NCI-H1694 (cell line): ENCODE measurements around the gene DSCAML1.

Source experiments
- DNase-seq: peaks from one replicate; lab custom pipeline; 2025; lab: John Stamatoyannopoulos, UW

Gene DSCAML1

DNA sequence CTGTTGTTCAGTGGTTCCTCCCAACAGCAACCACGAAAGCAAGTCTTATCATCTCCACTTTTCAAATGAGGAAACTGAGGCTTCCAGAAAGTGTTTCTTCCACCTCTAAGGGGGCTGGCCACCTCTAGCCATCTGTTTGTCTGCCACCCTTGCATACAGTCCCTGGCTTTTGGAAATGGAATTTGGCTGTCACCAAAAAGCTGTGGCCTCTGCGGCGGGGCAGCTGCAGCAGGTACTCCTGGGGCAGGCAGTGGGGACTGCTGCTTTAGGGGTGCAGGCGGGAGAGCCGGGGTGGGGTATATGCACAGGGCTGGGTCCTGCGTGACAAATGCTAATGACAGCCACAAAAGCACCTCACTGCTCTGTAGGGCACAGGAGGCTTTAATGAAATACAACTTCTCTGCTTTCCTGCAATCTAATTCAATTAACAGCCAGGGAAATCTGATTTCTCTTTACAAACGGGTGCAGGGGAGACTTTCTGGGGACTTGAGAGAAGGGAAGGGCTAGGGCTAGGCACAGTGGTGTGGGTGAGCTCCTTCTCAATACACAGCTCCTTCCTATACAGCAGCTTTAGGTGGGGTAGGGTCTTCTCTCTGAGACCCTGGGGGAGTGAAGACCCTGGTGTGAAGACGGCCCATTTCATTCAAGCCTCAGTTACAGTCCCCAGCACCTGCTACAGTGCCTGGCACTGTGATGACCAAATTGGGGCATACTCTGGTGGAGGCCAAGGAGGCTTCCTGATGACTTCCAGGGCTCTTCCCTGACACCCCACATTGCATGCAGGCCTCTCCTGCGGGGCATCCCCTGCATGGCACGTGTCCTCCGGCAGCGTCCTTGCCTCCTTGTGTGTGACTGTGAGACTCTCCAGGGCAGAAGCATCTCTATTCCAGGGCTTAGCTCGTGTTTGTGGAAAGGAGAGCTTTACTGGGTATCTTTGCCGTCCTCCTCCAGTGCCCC lies 307.7 kb downstream of the DSCAML1 start:
- no peak for DNase-seq

DNA sequence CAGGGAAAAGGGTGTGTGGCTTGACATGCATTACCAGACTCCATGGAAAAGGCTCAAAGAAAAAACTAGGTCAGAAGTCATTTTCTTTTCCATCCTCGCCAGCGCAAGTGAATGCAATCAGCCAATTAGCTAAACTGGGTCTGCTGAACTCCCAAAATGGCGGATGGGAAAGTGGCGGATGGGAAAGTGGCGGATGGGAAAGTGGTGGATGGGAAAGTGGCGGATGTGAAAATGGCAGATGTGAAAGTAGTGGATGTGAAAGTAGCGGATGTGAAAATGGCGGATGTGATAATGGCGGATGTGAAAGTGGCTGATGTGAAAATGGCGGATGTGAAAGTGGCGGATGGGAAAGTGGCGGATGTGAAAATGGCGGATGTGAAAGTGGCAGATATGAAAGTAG lies 311.0 kb downstream of the DSCAML1 start:
- DNase-seq: no peak

DNA sequence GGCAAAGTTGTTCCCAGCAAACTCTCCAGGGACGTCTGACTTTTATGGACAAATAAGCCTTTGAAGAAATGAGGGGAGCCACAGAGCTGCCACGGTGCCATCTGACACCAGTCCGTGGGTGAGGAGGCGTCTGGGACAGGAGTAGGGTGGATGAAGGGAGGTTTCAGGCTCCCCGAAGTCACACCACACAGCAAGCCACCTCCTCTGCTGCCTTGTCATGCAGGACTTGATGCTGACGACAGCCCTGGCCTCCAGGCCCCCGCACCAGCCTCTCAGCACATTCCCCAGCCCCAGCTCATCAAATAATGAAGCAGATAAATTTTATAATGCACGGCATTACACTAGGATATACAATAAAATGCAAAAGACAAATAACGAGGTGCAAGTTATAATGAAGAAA lies 312.9 kb downstream of the DSCAML1 start:
- no peak for DNase-seq

DNA sequence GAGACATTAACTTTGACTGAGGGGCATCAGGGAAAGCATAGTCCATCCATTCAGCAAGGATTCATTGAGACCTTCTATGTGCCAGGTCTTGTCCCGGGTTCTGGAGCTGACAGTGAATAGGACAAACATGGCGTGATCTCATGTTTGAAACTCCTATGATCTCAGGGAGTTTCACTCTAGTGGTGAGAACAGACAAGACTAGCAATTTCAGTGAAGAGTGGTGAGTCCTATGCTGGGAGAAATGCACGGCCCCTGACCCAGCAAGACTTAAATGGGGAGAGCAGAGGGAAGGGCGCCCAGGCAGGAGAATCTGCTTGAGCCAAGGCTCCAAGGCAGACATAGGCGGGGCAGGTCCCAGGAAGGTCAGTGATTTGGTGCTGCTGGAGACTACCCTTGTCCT lies 313.6 kb downstream of the DSCAML1 start:
- no peak for DNase-seq

DNA sequence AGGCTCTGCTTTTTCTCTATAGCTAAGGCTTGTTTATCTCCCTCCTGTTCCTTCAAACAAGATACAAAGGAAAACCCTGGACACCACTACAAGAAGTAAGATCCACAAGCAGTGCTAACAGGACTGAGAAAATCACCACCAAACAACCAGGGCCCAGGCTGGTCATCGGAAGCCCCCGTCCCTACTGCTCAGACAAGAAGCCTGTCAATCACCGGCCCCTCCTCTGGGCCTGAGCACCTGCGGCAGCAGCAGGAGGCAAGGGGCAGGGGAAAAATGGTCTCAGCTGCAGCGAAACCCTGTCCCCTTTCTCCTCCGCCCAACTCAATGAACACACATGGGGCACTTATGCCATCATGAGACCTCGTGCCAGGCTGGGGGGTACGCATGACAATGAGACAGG lies 314.1 kb downstream of the DSCAML1 start:
- no peak for DNase-seq

DNA sequence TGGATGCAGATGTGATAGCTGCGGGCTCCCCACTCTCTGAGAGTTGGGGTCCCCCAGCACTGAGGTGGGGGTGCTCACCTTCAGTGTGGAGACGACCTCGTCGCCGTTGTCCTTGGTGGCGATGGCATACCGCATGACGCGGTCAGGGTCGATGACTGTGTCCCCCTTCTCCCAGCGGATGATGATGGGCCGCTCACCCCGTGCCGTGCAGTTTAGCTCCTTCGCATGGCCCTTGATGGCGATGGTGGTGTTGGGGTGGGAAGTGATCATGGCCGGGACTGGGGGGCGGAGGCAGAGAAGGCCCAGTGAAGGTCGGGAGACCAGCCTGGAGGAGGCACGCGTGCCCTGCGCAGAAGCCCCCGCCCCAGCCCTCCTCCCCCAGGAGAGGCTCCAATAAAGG lies 315.1 kb downstream of the DSCAML1 start:
- DNase-seq: no peak

DNA sequence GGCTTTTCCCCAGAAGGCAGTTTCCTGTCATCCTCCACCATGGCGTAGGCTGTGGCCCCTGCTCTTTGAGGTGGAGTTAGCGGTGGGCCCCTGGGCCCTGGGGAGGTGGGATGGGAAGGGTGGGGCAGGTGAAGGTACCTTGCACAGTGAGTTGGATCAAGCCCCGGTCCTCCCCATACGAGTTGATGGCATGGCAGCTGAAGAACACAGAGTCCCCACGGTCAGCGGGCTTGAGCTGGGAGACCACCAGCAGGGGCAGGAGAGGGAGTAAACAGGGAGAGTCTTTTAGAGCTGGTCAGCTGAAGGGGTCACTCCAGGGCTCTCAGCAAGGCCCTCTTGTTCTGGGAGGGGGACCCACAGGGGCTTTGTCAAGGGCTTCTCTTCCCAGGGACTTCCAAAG lies 316.0 kb downstream of the DSCAML1 start:
- no peak for DNase-seq

DNA sequence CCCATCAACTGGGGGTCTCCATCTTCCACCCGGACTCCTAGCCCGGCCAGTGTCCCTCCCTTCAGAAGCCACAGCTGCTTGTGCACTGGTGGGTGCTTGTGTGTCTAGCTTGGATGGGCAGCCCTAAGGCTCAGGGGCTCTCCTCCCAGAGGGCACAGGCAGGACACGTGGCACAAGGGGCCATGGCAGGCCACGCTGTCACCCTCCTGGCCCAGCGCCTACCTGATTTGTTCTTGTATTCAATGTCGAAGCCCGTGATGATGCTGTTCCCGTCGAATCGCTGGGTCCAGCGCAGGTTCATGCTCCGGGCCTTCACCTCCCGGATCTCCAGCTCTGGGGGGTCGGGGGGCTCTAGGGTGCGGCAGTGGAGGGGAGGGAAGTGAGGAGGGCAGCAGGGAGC lies 316.8 kb downstream of the DSCAML1 start:
- DNase-seq: no peak

DNA sequence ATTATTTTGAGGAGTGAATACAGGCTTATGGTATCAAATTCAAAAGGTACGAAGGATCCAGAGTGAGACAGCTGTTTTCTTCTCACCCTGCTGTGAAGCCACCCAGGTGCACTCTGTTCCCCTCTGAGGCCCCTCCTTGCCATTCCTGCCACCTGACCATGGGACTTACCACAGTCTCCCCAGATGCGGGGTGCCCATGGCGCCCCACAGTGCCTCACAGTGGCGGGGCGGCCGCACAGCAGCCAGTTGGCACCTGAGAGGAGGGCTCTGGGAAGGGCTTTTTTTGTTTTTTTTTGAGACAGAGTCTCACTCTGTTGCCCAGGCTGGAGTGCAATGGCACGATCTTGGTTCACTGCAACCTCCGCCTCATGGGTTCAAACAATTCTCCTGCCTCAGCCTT lies 317.6 kb downstream of the DSCAML1 start:
- DNase-seq: no peak

DNA sequence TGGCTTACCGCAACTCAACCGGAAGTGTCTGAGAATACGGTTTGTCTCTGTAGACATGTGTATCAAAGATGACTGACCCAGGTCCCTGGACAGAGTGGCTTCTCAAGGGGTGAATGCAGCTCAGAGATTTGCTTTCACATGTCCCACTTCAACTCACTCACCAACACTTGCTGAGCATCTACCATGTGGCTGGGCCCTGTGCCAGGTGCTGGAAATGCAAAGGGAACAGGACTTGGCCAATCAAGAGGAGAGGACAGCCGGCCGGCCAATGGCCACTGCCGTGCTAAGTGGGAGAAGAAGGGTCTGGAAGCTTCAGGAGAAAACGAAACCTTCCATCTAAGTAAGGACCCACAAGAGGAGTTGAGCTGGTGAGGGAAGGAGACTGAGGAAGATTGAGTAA lies 318.1 kb downstream of the DSCAML1 start:
- no peak for DNase-seq

DNA sequence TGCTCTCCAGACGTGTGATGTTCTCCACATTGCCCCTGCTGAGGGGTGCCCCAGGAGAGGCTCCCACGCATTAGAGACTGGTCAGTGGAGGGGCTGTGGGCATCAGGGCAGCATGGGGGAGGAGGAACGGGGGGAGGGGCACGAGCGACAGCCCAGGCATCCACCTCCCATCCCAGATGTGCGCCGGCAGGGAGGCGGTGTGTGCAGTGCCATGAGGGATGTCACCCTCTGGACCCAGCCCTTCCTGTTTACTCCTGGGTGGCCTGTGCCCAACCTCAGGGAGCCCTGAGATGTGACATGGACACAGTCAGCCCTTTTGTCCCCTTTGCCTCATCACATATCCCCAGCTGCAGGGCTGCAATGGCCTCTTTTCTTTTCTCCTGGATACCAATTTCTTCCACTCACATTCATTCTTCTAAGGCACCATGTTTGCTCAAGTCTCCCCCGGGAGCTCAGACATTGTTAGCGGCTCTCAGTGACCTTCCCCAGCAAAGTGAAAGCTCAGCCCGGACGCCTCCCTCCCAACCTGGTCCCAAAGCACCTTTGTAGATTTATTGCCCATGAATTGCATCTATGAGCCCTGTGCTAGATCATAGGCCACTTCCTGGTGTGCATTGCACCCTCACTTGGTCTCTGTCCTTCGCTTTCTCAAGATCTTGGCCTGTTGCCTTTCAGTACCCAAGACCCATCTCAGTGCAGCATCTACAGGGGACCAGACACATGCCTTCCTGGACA lies 318.7 kb downstream of the DSCAML1 start:
- DNase-seq: no peak

DNA sequence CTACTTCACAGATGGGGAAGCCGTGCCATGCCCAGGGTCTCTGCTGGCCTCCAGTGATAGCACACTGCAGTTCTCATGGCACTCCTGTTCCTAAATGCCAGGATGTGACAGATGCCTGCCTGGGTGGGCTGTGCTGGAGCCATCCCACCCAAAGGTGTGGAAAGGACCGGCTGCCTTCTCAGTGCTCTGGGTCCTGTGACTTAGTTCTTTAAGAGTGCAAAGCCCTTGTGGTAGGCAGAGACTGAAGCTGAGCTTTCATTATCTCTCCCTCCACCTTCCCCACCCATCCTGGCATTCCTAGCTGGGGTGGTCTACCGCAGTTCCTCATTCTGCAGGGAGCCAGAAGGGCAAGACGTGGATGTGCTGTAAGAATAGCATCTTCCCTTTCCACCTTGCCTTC lies 319.3 kb downstream of the DSCAML1 start:
- DNase-seq: no peak

DNA sequence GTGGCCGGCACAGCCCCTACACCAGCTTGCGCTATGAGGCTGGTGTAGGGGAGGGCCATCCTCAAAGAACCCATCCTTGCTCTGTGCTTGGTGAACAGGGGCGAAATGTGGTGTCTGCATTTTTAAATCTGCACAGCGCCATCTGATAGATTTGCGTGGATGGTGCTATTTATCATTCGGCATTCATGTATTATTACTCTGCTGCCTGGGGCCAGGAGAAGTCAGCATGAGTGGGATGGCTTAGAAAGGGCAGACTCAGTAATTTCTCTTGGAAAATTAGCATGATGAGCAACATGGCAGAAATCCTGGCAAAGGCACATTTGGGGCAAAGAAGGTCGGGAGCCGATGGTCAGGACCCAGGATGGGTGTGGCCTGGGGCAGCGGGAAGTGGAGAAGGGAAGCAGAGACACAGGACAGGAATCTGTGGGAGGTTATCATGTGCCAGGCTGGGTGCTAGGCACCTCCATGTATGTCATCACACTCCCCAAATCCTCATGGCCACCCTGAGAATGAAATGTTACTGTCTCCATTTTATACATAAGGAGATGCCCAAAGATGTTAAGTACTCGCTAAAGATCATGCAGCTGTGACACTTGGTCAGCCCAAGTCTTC lies 320.4 kb downstream of the DSCAML1 start:
- no peak for DNase-seq

DNA sequence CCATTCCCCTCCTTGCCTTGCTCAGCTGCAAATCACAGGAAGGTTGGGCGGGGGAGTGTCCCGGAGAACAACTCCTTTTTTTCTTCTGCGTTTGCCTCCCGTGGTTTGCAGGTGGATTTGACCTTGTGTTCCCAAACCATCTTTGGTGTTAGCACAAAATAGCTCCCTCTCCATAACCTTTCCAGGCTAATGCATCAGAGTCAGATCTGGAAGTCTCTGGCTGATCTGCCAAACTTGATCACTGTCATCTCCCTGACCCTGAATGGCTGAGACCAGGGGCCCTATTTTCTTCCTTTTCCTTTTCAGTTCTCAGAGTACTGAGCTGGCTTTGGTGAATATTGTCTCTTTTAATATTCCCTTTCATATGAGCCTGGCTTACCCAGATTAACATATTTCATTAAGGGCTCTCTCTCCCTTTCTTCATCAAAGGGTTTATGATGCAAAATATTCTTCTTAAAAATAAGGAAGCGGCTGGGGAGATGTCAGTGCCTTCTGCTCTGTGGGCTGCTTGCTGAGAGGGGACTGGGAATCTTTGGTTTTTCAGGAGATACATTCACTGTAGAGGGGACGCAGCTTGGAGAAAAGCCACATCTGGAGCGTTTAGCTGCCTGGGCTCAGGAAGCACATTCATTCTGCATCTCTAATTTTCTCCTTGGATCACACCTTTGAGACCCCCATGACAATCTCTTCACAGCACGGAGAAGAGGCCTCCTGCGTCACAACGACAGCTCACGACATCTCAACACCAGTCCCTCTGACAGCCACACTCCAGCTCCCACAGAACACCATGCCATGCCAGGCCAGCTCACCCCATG lies 321.1 kb downstream of the DSCAML1 start:
- DNase-seq: no peak

DNA sequence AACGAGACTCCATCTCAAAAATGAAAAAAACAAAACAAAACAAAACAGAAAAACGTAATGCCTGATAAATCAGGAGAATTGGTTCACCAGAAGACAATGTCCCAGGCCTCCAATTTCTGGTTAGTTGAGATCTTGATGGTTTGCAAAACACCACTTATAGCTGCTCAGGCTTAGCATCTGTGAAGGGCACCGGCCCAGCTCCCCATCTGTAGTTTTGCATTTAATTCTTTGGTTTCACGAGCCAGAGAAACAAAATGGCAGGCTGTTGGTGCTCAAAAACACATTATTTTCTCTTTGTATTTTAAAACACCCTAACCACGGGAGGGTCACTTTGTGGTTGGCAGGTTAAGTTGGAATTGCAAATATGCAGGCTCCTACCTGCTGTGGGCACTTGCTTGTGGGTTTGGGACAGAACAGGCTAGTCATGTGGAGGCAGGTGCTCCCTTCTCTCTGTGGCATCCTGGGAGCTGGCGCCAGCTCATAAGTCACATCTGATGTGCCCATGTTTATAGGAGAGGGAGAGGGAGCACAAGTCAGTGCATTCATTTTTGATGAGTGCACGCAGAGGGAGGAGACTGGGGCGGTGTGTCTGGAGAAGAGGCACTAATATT lies 323.4 kb downstream of the DSCAML1 start:
- DNase-seq: no peak

DNA sequence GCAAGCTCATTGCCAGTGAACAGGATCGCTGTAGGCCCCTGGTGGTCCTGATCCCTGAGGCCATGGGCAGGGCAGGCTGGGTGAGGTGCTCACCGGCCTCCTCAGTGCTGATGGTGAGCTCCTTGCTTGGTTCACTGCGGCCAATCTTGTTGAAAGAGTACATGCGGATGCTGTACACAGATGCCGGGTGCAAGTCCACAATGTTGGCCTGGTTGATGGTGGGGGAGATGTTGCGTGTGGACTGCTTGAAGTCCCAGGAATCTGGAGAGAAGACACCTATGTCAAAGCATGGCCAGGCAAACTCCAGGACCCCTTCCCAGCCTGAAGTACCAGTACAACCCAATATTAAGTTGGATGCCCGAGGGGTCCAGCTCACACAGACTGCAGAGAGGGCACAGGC lies 325.2 kb downstream of the DSCAML1 start:
- no peak for DNase-seq

DNA sequence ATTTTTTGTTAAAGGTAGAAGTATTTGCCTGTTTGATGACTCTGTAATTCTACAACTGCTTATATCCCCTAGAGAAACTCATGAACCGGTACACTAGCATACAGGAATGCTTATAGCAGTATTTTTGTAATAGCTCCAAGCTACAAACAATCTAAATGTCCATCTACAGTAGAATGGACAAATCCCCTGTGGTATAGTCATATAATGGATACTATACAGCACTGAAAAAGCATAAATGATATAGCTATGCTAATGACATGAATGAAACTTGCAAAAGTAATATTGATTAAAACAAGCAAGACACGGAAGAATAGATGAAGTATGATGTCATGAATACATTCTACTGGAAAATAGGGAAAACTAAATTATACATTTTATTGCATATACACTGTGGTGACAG lies 326.4 kb downstream of the DSCAML1 start:
- no peak for DNase-seq

DNA sequence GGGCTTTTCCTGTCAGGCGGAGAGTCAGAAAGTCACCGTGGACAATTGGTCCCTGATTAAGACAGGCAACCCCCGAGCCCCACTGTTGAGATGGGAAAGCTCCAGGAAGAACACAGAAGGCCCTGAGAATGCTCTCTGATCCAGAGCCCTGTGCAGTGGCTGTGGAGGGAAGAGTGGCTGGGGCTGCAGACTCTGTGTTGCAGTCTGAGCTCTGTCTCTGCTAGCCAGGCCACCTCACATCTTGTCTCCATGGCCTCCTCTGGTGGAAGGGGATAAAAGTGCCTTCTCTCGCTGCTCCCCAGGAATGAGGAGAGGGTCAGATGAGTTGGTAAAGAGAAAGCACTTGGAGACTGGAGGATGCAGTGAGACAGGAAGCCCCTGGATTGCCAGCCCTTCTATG lies 328.1 kb downstream of the DSCAML1 start:
- no peak for DNase-seq

DNA sequence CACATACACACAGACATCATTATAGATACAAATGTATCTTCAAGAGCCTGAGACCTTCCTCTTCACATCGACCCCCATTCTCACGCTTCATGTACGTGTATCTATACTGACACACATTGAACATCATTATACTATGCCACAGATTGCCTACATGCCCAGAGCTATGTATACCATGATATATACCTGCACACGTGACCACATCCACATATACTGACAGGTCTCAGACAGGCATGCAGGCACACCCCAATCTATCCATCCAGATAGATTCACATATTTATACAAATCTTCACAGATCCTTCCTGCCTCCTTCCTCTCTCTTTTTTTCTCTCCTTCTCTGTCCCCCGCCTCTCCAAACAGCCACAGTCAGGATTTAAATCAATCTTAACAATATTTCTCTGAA lies 329.2 kb downstream of the DSCAML1 start:
- no peak for DNase-seq

DNA sequence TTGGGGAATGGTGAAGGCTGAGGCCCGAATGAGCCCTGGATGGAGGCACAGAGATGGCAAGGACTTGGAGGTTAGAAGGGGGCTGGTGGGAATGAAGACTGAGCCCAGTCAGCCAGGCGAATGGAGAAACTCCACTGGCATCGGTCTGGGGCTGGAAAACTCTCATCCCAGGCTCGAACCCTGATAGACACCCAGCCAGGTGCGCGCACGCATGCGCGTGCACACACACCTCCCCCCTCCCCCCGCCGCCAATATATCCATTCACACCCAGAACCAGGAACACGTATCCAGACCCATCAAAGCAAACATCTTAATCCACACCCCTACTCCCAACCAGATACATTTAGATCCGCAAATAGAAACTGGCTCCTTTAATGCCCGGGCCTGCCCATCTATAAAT lies 330.1 kb downstream of the DSCAML1 start:
- DNase-seq: no peak

DNA sequence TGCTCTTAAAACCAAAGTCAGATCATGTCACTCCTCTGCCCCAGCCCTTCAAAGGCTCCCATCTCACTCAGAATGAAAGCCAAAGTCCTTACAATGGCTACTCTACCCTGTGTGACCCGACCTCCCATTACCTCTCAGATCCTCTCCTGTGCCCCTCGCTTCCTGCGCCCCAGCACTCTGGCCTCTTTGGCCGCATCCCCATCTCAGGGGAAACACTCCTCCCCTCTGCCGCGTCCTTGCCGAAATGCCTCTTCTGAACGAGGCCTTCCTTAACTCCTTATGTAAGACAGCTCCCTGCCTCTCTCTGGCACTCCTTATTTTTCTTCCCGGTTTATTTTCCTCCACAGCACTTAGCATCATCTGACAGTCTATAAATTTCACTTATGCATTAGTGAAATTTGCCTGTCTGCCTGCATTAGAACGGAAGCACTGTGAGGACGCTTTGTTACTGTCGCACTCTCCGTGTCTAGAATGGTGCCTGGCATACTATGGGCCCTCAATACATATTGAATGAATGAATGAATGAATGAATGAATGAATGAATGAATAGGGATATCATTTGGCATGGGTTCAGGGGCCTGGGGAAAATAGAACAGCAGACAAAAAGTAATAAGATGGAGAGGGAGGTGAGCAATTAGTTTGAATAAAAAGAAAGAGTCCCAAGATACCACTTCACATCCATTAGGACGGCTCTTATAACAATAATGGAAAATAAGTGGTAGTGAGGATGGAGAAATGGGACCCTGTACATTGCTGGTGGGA lies 331.6 kb downstream of the DSCAML1 start:
- DNase-seq: no peak
